ENCODE measurements around the gene ENTPD8.
A peak's percentile ranks its signal among the peaks of the same experiment; 100 is the strongest.
"Not testable (repeated sequence)": the region's sequence is repeated elsewhere in the genome, so short reads cannot be mapped to it uniquely, and the experiment has no call there.

The ENTPD8 gene

DNA sequence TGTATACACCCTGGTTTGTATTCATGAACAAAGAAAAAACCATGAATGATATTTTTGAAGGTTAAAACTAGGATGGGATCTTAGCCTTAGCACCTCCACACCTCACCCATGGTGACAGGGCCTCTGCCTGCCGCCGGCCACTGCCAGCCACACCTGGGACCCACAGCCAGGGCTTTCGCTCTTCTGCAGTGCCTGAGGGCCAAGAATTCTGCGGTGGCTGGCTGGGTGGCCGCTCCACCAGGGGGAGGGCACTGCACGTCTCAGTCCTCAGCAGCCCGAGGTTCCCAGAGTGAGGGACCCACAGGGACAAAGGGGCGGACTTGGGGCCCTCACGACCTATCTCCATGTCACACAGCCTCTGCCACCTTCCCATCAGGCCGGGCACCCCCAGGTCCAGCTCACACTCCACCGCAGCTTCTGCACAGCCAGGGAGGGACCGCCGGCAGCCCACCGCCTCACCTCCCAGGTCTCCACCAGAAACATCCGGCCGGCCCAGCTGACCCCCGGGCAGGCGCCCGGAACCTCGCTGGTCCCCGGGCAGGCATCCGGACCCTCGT lies 25.1 kb downstream of the ENTPD8 start:
- TF ChIP-seq, protein P1, sequence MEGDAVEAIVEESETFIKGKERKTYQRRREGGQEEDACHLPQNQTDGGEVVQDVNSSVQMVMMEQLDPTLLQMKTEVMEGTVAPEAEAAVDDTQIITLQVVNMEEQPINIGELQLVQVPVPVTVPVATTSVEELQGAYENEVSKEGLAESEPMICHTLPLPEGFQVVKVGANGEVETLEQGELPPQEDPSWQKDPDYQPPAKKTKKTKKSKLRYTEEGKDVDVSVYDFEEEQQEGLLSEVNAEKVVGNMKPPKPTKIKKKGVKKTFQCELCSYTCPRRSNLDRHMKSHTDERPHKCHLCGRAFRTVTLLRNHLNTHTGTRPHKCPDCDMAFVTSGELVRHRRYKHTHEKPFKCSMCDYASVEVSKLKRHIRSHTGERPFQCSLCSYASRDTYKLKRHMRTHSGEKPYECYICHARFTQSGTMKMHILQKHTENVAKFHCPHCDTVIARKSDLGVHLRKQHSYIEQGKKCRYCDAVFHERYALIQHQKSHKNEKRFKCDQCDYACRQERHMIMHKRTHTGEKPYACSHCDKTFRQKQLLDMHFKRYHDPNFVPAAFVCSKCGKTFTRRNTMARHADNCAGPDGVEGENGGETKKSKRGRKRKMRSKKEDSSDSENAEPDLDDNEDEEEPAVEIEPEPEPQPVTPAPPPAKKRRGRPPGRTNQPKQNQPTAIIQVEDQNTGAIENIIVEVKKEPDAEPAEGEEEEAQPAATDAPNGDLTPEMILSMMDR (conservative IDR thresholded peaks at IDR 0.05; ENCODE audit: low read depth, low read length), result no peak
- DNase-seq (ENCODE audit: low read depth), result no peak
- no peak overlapping the region for H3K4me3 ChIP-seq (ENCODE audit: low read depth, low read length)

DNA sequence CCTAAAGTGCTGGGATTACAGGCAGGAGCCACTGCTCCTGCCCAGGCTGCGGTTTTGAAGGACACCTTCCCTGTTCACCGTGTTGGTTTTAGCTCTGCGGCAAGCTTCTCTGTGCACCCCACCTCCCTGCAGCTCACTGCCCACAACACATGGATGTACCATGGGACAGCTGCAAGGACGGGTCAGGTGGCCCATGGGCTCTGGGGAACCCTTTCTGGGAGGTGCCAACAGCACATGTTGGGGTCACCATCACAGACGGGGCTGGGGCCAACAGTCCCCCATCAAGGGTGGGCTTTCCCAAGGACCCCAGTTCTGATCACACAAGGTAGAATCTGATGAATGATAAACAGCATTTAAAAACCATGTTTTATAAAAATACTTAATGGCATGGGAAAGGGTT lies 25.7 kb downstream of the ENTPD8 start:
- no peak for DNase-seq (ENCODE audit: low read depth)
- TF ChIP-seq, protein P1 (conservative IDR thresholded peaks at IDR 0.05; ENCODE audit: low read depth, low read length), result no peak
- no peak overlapping the region for H3K4me3 ChIP-seq (ENCODE audit: low read depth, low read length)

DNA sequence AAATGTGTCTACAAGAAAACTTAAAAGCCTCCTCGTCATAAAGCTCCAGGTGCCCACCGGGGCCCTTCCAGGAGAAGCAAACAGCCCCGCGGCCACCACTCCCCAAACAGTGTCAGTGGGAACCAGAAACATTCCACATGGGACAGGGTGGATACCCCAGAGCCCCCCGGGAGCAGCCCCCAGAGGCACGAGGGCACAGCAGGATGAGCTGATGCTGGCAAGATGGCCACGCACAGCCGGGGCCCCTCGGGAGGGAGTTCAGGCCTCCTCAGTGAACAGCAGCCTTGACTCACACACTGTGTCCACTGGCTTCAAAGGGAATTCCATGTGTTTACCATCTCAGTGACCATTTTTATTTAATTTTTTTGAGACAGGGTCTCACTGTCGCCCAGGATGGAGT lies 28.7 kb downstream of the ENTPD8 start:
- TF ChIP-seq, protein P1 (conservative IDR thresholded peaks at IDR 0.05; ENCODE audit: low read depth, low read length), result no peak
- DNase-seq (ENCODE audit: low read depth), result peak; percentile 51

DNA sequence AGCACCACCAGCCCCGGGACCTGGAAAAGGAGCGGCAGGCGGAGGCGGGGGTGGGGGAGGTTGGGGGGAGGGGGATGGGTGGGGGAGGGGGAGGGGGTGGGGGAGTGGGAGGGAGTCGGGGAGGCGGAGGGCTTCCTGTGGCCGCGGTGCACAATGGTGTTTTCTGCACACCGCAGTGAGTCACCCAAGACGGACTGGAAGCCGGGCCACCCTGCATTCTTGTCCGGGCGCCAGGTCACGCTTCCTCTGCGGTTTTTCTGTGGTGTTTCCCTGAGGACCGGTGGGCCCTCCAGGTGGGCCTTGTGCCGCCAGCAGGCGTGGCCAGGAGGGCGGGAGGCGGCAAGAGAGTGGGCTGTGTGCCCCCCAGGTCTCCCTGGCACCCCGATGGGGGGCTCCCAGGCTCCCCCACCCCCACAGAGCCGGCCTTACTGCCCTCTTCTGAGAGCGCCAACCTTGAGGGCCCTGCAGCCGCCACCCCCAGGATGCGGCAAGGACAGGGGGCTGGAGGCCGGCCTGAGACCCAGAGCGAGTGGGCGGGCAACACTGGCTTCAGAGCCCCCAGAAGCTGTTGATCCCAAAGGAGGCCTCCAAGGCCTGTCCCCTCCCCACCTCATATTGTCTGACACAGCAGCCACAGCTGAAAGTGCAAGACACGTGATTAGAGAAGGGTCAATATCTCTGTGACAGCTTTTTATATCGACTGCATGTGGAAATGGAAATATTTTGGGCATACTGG lies 29.3 kb downstream of the ENTPD8 start:
- peak; percentile 96 for DNase-seq (ENCODE audit: low read depth)
- TF ChIP-seq, protein P1 (conservative IDR thresholded peaks at IDR 0.05; ENCODE audit: low read depth, low read length), result no peak
- H3K4me3 ChIP-seq (ENCODE audit: low read depth, low read length), result no peak overlapping the region

More for the DNA sequence above, 28.7 kb downstream of the ENTPD8 start:
- no peak overlapping the region for H3K4me3 ChIP-seq (ENCODE audit: low read depth, low read length)

DNA sequence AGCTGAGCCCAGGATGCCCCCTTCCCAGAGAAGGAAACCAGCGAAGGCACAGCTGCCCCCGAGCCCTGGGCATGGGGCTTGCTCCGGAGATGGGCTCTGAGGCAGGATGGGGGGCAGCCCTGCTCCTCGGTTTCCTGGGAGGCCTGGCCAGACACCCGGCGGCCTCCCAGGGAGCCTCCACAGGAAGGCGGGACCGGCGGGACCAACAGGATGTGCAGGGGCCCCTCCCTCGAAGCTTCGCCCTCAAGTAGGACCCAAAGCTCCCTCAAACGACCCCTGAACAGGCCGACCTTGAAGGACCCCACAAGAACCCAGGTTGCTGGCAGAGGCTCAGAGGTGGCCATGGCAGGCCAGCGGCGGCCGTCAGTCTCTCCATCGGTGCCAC lies 29.9 kb downstream of the ENTPD8 start:
- TF ChIP-seq, protein P1 (conservative IDR thresholded peaks at IDR 0.05; ENCODE audit: low read depth, low read length), result no peak
- peak; percentile 32 for DNase-seq (ENCODE audit: low read depth)
- no peak overlapping the region for H3K4me3 ChIP-seq (ENCODE audit: low read depth, low read length)

DNA sequence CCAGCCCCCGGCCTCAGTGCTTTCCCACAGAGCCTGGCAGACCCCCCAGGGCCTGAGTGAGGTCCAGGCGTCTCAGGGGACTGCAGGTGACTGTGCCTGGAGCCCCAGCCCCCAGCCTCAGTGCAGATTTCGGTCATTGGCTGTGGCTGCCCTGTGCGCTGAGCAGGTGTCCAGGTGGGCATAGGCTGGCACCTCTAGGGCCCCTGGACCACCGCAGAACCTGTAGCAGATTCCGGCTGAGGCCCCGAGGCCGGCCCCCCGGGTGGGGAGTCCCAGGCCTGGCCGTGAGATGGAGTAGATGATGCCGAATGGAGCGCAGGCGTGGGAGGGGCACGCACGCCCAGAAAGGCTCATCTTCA lies 30.3 kb downstream of the ENTPD8 start:
- TF ChIP-seq, protein P1 (conservative IDR thresholded peaks at IDR 0.05; ENCODE audit: low read depth, low read length), result no peak
- no peak overlapping the region for H3K4me3 ChIP-seq (ENCODE audit: low read depth, low read length)
- no peak for DNase-seq (ENCODE audit: low read depth)

DNA sequence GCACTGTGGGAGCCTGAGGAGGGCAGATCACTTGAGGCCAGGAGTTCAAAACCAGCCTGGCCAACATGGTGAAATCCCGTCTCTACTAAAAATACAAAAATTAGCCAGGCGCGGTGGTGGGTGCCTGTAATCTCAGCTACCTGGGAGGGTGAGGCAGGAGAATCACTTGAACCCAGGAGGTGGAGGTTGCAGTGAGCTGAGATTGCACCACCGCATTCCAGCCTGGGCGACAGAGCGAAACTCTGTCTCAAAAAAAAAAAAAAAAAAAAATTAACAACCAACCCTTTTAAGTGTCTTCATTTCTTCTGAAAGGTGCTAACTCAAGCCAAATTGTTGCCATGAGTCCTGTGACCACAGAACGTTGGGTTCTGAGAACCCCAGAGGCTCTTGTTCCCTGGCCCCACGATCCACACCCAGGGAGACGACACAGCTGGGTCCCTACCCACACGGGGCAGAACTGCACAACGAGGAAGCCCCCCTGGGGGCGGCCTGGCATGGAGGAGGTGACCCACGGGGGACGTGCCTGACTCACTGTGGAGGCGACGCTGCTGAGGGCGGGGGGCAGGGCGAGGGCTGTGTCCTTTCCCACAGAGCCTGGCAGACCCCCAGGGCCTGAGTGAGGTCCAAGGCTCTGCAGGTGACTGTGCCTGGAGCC lies 30.8 kb downstream of the ENTPD8 start:
- not testable (repeated sequence) for DNase-seq (ENCODE audit: low read depth); H3K4me3 ChIP-seq (ENCODE audit: low read depth, low read length)
